GM23338 (cell line): ENCODE measurements around the gene MAPK9. TPM values are rescaled to one million over a fixed set of nuclear protein-coding genes. Genes with fewer than 3 reads are reported as not detected.

Experiments used
- CTCF ChIP-seq, 2 experiments: fragments of 200-600 bp in 1 of 2; sonication (generic) in 1 of 2; conservative IDR thresholded peaks; 2 replicates each; pipeline versions ENCODE4 v1.5.1 to v1.6.1; 2016 to 2017; ENCODE audit warnings: antibody characterized with exemption in 2 of 2, low read depth in 2 of 2, mild to moderate bottlenecking in 2 of 2, moderate library complexity in 1 of 2
- JUNB ChIP-seq: IDR thresholded peaks from one replicate; pipeline ENCODE4 v1.6.1; 2016; ENCODE audit warnings: antibody characterized with exemption; ENCODE audit not compliant: unreplicated experiment
- REST ChIP-seq: IDR thresholded peaks from one replicate; pipeline ENCODE4 v1.6.1; 2018; ENCODE audit warnings: antibody characterized with exemption; ENCODE audit not compliant: unreplicated experiment
- polyA plus RNA-seq: library from polyadenylated mRNA; unstranded; fragments of >200 nt; fragmentation: Nextera tagmentation; extraction: Ambion mirVana; gene quantifications from 2 replicates; pipeline ENCODE4 v1.2.1, GENCODE V29; 2016
- total RNA-seq: library from RNA; depleted of rRNA; stranded (reverse); fragments of >200 nt; shearing (Covaris generic); gene quantifications from 2 replicates; pipeline ENCODE4 v1.2.3, GENCODE V29; 2014; rRNA removed

MAPK9 gene
- total and polyA plus RNA-seq, 2 experiments from 2014 or later, result 16.8 to 37.0 TPM

GRCh38 chr5:180187767-180188166 is 104.1 kb downstream of the MAPK9 start (continued):
- TF ChIP-seq CTCF (conservative IDR thresholded peaks at IDR 0.05; ENCODE audit: low read depth in 2 of 2) (no peak), JUNB (no peak), REST (no peak)

Other genes starting within 250 kb of the MAPK9 start
- 65.1 and 97.3 TPM in 2 replicates for gene RNF130, start 220.3 kb downstream of the MAPK9 start, total RNA-seq
- gene RNF130, start 220.3 kb downstream of the MAPK9 start, polyA plus RNA-seq, result 55.1 and 60.1 TPM in 2 replicates
- gene RASGEF1C, start 82.9 kb downstream of the MAPK9 start, total RNA-seq, result 0.42 and 2.6 TPM in 2 replicates
- 0.40 and 0.77 TPM in 2 replicates for gene RASGEF1C, start 82.9 kb downstream of the MAPK9 start, polyA plus RNA-seq
- 103 and 120 TPM in 2 replicates for gene GFPT2, start 61.3 kb upstream of the MAPK9 start, total RNA-seq
- gene GFPT2, start 61.3 kb upstream of the MAPK9 start, polyA plus RNA-seq, result 74.6 and 82.6 TPM in 2 replicates
- 38.7 and 41.7 TPM in 2 replicates for gene CNOT6, start 202.3 kb upstream of the MAPK9 start, total RNA-seq
- 11.4 and 14.6 TPM in 2 replicates for gene CNOT6, start 202.3 kb upstream of the MAPK9 start, polyA plus RNA-seq